Activated CD8-positive, alpha-beta memory T cell treated with anti-CD3 and anti-CD28 coated beads, Interleukin-2, amount 50 U/mL, for 24 hours (primary cell): Measurements from ENCODE around the gene TIGD2.

Experiments used
- DNase-seq: peaks from one replicate; pipeline ENCODE4 v3.0.0-alpha.2; 2020; ENCODE audit errors: extremely low read depth

Gene TIGD2

GRCh38 chr4:89110986-89111832, at the start of gene TIGD2:
Gene TIGD2, plus strand, starts transcription at chr4:89111533. Its CDS starts 1,442 bp downstream, at chr4:89112975.
- DNase-seq: peak; percentile 47

DNA sequence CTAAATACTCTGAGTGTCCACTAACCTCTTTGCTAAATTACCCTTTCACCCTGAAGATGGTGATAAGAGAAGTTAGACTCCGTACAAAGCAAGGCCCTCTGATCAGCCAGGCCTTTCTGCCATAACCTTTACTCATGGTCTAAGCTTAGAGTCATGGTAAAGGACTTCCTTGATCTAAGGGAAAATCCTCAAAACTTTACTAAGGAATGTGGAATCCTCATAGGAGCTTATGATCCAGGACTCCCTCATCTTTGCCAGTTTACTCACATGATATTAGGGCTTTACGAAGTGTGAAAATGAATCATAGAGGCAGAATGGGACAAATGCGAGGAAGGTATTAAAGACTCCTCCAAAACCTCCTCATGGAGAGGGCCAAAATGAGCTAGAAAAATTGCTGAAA, 46.5 kb upstream of the TIGD2 start:
- no peak for DNase-seq

- no peak for DNase-seq
Measured at GRCh38 chr4:89067417-89067816, 43.9 kb upstream of the TIGD2 start.

DNA sequence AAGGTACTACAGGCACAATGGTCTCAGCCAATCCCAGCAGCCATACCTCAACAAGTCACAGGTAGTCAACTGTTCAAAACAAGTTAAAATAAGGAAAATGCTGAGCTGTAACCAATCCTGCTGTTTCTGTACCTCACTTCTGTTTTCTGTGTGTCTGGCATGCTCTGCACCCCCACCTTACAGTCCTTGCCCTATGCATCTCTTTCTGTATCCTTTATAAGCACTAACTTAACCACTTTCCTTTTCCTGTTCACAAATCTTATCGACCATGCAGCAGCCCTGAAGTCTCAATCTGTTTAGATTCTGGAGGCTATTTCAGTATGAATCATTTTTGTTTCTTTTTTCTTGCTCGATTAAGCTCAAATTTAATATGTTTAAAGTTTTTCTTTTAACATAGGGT, 41.9 kb upstream of the TIGD2 start:
- DNase-seq: no peak

DNA sequence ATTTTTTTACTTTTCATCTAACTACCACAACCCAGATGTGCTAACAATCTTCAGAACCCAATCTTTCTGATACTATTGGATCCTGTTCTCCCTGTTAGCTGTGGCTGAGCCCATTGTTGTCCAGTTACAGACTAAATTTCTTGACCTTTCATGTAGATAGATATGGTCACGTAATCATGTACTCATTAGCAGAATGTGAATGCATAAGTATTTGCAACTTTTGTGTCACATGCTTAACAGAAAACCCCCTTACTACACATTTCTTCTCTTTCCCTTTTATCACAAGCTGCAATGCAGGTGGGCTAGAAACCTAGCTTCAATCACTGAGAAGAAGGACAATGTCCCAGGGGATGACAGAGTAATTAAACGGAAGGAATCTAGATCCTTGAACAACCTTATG, 41.3 kb upstream of the TIGD2 start:
- DNase-seq: no peak

GRCh38 chr4:89071311-89071710, 40.0 kb upstream of the TIGD2 start:
- no peak for DNase-seq

DNA sequence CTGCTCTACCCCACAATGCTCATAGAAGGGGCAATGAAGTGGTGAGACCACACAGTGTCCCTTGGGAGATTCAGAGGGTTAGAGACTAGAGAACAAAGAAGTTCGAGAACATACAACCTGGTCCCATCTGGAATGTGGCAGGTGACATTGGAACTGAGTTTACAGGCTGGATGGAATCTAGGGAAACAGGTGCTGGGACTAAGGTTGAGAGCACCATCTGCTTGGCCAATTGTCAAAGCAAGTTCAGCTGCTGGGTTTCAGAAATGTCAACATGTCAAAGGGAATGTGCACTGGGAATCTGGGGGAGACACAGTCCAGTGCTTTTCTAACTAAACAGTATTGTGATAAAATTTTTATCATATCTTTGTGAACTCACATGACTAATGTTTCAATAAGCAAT, 38.4 kb upstream of the TIGD2 start:
- DNase-seq: no peak

GRCh38 chr4:89077761-89078160, 33.6 kb upstream of the TIGD2 start:
- DNase-seq: no peak

DNA sequence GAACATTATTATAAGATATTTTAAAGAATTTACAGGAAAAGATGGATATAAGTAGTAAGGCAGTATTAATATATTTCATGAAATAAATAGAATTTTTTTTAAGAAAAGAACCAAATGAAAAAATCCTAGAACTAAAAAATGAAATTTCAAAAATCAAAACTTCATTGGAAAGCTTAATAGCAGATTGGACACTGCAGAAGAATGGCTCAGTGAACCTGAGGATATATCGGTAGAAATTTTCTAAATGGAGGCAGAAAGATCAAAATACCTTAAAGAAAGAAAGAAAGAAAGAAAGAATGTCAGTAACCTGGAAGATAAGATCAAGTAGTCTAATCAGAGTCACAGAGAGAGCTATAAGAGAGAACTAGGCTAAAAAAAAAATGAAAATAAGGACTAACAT, 33.0 kb upstream of the TIGD2 start:
- DNase-seq: no peak

DNA sequence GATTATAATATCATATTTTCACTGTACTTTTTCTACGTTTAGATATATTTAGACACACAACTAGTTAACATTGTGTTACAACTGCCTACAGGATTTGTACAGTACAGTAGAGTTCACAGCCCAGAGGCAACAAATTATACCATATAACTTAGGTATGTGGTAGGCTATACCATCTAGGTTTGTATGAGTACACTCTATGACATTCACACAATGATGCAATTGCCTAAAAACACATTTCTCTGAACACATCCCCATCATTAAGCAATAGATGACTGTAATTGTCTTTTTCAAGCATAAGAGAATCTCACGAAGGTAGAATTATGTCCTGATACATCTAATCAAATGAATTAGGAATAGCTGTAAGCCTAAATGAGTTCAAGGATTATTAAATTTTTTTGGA, 12.3 kb upstream of the TIGD2 start:
- DNase-seq: no peak

- no peak for DNase-seq
Measured at GRCh38 chr4:89099471-89099870, 11.9 kb upstream of the TIGD2 start.

GRCh38 chr4:89100853-89101252, 10.5 kb upstream of the TIGD2 start:
- no peak for DNase-seq

- no peak for DNase-seq
Measured at GRCh38 chr4:89101256-89102161, 9.8 kb upstream of the TIGD2 start.

DNA sequence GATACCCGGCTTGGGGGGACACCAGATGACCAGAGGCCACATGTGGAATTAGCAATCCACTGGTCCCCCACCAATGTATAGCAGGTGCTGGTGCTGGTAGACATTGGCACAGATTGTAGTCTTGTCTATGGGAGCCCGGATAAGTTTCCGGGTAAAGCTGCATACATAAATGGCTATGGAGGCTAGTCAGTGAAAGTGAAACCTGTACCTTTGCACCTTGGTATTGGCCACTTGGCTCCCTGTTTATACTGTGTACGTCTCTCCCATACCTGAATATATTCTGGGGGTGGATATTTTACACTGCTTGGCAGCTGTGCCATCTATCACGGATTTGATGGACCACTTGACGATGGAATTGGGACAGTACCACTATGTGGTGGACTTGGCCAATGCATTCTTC, 5.6 kb upstream of the TIGD2 start:
- DNase-seq: no peak

DNA sequence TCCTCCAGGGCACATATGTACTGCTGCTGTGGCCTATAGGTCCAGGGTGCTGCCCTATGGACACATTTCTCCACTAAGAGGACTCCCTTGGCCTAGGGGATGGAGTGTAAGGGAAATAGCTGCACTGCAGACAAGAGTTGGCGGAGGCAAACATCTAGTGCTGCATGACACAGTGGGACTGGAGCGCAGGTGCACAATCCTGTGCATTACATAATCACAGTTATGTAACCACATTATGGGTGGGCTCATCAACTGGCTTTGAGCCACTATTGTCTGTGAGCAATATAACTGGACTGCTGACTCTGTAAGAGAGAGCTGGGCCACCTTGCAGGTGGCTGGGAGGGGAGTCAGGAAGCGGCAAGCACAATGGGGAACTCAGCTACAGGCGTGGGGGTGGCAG, 3.2 kb upstream of the TIGD2 start:
- DNase-seq: no peak

DNA sequence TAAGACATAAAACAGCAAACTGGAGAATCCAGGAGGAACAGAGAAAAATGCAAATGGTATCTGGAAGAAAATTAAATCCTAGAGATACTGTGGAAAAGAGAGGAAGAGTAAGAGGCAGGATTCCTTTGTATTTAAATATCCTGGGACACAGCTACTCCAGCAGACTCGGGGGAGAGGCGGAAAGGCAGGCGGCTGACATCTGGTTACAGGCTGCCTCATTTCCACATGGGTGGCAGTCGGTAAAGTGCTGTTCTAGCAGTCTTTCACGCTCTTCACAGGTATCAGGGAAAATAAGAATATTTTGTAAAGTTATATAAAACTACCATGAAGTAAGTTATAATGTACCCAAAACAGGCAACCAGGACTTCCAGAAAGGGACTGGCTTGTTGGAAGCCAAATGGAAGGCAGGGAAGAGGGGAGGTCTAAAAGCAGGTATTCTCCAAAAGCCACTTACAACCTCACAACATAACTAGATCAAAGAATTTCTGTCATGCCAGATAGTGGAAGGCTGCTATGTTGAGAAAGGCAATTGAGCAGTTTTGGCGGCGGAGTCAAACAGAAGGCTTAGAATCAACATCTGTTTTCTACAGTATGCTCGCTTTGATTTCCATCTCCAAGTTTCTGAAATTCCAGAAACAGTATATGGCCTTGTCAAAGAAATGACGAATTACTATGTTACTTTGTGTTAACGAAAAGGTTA, 1.3 kb upstream of the TIGD2 start:
- DNase-seq: no peak

- no peak for DNase-seq
Measured at GRCh38 chr4:89110541-89110985, 770 bp upstream of the TIGD2 start.

- DNase-seq: no peak
Measured at GRCh38 chr4:89111833-89112563, 665 bp downstream of the TIGD2 start.

DNA sequence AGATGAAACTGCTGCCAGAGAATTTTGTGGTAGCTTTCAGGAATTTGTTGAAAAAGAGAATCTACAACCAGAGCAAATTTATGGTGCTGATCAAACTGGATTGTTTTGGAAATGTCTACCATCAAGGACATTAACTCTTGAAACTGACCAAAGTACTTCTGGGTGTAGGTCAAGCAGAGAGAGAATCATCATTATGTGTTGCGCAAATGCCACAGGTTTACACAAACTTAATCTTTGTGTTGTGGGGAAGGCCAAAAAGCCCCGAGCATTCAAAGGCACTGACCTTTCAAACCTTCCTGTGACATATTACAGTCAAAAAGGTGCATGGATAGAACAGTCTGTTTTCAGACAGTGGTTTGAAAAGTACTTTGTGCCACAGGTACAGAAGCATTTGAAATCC, 2.1 kb downstream of the TIGD2 start:
- no peak for DNase-seq

- no peak for DNase-seq
Measured at GRCh38 chr4:89114100-89114499, 2.8 kb downstream of the TIGD2 start.

DNA sequence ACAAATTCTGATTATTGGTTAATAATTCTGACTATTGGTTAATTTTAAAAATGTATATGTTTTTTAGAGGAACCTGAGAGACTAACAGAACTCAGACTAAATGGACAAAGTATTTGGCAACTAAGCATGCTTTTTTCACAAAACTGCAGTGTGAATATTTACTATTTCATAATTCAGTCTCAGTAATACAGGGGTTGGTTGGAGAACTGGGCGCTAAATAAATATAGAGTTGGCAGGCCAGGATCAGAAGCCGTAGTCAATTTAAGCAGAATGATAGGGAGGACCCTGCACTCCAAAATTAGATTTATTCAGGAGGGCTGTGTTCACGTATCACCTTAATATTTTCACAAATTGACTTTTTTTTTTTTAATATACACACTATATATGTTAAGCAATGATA, 5.8 kb downstream of the TIGD2 start:
- no peak for DNase-seq

GRCh38 chr4:89119166-89119565, 7.8 kb downstream of the TIGD2 start:
- no peak for DNase-seq
